ENCODE data around the gene OR5P2. TPM values are rescaled to one million over a fixed set of nuclear protein-coding genes. Genes with fewer than 3 reads are reported as not detected.
"Not testable (repeated sequence)": the region's sequence is repeated elsewhere in the genome, so short reads cannot be mapped to it uniquely, and the experiment has no call there.

Gene OR5P2, protein sequence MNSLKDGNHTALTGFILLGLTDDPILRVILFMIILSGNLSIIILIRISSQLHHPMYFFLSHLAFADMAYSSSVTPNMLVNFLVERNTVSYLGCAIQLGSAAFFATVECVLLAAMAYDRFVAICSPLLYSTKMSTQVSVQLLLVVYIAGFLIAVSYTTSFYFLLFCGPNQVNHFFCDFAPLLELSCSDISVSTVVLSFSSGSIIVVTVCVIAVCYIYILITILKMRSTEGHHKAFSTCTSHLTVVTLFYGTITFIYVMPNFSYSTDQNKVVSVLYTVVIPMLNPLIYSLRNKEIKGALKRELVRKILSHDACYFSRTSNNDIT
- total RNA-seq, result not detected

DNA sequence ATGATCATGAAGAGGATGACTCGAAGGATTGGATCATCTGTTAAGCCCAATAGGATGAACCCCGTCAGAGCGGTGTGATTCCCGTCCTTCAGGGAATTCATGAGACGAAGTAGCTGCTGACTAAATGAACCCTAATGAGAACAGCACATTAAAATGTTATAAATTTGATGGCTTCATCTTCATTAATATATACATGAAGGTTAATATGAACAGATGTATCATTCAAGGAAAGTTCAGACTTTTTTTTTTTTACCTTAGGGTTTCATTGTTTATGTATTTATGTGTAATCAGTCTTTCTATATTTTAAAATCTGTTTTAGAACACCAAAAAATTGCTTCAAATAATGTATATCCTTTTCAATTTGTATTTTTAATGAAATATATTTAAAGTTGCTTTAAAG lies at the start of gene OR5P2:
Gene OR5P2, minus strand, starts transcription at position 101 of the 400 bp plus-strand sequence. Its CDS starts 0 bp downstream, at position 101.
- no peak within 1 kb of the TSS for H3K27ac Mint-ChIP-seq
- peaks cover 10% of the 10 kb centered on the region for H3K9me3 Mint-ChIP-seq
- H3K4me3 Mint-ChIP-seq, result no peak within 1 kb of the TSS
- no peaks in the 10 kb centered on the region for H3K4me1 Mint-ChIP-seq
- H3K27me3 Mint-ChIP-seq, result peaks cover 17% of the 10 kb centered on the region
- ATAC-seq (replicated peaks), result no peak
- no peaks in the 10 kb centered on the region for H3K36me3 Mint-ChIP-seq (ENCODE audit: low read depth)

DNA sequence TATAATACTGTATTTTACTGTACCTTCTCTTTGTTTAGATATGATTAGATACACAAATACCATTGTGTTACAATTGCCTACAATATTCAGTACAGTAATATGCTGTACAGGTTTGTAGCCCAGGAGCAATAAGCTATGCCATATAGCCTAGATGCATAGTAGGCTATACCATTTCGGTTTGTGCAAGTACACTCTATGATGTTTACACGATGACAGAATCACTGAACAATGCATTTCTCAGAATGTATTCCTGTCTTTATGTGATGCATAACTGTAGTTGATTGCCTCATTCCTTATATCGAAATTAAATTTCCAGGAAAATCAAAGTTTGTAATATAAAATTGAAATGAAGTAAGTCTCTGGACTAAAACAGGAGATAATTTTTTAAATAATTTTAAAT lies 49.3 kb upstream of the OR5P2 start:
- ATAC-seq (replicated peaks), result no peak
- no peak overlapping the region for H3K27ac Mint-ChIP-seq
- no peak overlapping the region for H3K4me3 Mint-ChIP-seq
- peaks cover 27% of the 10 kb centered on the region for H3K27me3 Mint-ChIP-seq
- no peaks in the 10 kb centered on the region for H3K4me1 Mint-ChIP-seq
- no peaks in the 10 kb centered on the region for H3K9me3 Mint-ChIP-seq
- no peaks in the 10 kb centered on the region for H3K36me3 Mint-ChIP-seq (ENCODE audit: low read depth)

DNA sequence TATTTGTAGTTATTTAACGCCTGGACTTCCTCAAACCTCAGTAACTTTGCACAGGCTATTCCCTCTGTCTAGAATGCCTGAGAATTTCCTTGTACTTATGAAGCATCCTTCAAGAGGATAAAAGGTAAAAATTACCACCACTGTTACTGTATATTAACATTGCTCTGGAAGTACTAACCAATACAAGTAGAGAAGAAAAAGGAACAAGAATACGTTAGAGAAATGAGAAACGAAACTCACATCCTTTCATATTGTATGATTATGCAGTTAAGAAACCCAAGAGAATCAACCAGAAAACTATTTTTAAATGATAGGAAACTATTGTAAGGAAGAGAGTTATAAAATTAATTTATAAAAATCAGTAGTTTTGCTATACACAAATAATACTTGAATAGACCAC lies 48.2 kb upstream of the OR5P2 start:
- H3K9me3 Mint-ChIP-seq, result no peaks in the 10 kb centered on the region
- no peak overlapping the region for H3K27ac Mint-ChIP-seq
- no peaks in the 10 kb centered on the region for H3K4me1 Mint-ChIP-seq
- ATAC-seq (replicated peaks), result no peak
- H3K36me3 Mint-ChIP-seq (ENCODE audit: low read depth), result no peaks in the 10 kb centered on the region
- H3K4me3 Mint-ChIP-seq, result no peak overlapping the region
- H3K27me3 Mint-ChIP-seq, result peaks cover 24% of the 10 kb centered on the region

DNA sequence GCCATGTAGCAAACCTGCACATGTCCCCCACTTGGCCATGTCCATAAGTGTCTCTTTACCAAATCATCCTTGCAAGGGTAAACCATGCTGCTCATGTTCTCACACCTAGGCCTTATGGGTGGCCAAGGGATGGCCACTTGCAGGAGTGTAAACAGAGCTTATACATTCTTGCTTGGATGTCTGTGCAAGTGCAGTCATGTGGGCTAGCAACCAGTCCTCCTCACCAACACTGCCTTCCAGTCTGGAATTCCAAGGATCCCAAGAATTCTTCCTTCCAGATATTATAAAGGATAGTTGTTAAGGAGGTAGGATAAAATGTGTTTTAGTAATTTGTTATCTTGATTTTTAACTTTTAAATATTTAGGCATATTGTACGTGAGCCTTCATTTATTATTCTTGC lies 47.8 kb upstream of the OR5P2 start:
- Mint-ChIP-seq H3K4me3 (no peak overlapping the region), H3K4me1 (no peaks in the 10 kb centered on the region), H3K27me3 (peaks cover 23% of the 10 kb centered on the region), H3K9me3 (no peaks in the 10 kb centered on the region), H3K36me3 (ENCODE audit: low read depth) (no peaks in the 10 kb centered on the region), H3K27ac (no peak overlapping the region)
- no peak for ATAC-seq (replicated peaks)

DNA sequence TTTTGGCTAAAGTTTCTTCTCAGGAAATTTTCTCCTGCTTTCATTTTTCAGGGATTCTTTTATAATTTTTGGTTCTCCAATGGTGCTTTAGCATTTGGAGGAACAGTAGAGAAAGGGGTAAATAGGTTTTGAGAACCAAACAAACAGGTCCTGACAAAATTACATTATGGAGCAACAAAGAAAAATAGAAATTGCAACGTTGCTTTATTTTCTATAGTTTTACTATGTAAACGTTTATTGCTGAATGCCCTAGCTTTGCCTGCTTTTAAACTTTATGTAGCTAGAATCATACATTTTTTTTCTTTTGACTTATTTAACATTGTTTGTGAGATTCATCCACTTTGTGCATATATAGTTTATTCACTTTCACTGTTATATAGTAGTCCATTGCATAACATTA lies 43.8 kb upstream of the OR5P2 start:
- Mint-ChIP-seq H3K4me1 (no peaks in the 10 kb centered on the region), H3K27ac (no peak overlapping the region), H3K36me3 (ENCODE audit: low read depth) (no peaks in the 10 kb centered on the region), H3K27me3 (peaks cover 24% of the 10 kb centered on the region), H3K9me3 (no peaks in the 10 kb centered on the region), H3K4me3 (no peak overlapping the region)
- no peak for ATAC-seq (replicated peaks)

DNA sequence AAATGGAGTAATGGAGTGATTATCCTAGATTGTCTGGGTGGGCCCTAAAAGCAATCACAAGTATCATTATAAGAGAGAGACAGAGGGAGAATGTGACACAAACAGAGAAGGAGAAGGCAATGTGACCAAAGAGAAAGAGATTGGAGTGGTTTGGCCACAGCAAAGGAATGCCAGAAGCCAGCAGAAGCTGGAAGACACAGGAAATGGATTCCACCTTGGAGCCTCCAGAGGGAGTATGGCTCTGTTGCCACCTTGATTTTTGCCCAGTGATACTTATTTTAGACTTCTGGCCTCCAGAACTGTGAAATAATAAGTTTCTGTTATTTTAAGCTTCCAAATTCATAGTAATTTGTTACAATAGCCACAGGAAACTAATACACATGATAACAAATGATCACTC lies 36.8 kb upstream of the OR5P2 start:
- no peak for ATAC-seq (replicated peaks)
- H3K4me3 Mint-ChIP-seq, result no peak overlapping the region
- no peaks in the 10 kb centered on the region for H3K4me1 Mint-ChIP-seq
- peaks cover 7% of the 10 kb centered on the region for H3K27me3 Mint-ChIP-seq
- no peak overlapping the region for H3K27ac Mint-ChIP-seq
- H3K9me3 Mint-ChIP-seq, result no peaks in the 10 kb centered on the region
- no peaks in the 10 kb centered on the region for H3K36me3 Mint-ChIP-seq (ENCODE audit: low read depth)

DNA sequence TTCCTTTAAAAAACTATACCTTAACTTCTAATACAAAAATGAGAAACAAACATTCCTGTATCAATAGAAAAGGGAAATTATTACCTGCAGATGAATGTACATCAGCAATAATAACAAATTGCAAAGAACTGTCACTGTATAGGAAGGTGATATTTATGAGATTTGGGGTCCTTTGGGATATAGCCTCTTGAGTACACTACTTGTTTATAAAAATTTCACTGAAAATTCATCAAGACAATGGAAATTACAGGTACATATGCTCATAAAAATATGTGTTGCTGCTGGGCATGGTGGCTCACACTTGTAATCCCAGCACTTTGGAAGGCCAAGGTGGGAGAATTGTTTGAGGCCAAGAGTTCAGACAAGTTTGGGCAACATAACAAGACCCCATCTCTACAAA lies 34.0 kb upstream of the OR5P2 start, which contains the start of gene OR5P3:
Gene OR5P3, minus strand, starts transcription at position 101 of the 400 bp plus-strand sequence.
- no peaks in the 10 kb centered on the region for H3K9me3 Mint-ChIP-seq

DNA sequence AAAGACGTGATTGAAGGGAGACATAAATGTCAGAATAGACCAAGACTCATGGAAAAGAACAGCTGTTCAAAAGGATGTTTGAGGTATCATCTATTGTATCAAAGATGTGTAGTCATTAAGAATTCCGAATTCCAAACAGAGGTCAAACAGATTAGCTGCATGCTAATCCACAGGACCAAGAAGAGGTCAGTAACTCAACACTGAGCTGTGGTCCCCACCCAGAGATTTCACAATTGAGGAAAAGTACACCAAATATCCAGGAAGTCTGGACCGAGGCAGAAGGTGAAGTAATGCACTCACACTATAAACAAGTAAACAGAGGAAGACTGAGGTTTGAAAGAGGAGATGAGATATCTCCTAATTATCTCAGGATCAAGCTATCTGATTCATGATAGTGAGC lies 29.6 kb upstream of the OR5P2 start:
- H3K4me3 Mint-ChIP-seq, result no peak overlapping the region
- peaks cover 6% of the 10 kb centered on the region for H3K27me3 Mint-ChIP-seq
- no peaks in the 10 kb centered on the region for H3K9me3 Mint-ChIP-seq
- H3K36me3 Mint-ChIP-seq (ENCODE audit: low read depth), result no peaks in the 10 kb centered on the region
- H3K4me1 Mint-ChIP-seq, result no peaks in the 10 kb centered on the region
- ATAC-seq (replicated peaks), result no peak
- no peak overlapping the region for H3K27ac Mint-ChIP-seq

More for the DNA sequence above, 34.0 kb upstream of the OR5P2 start, which contains the start of gene OR5P3:
- ATAC-seq (replicated peaks), result no peak
- H3K4me1 Mint-ChIP-seq, result no peaks in the 10 kb centered on the region
- no peaks in the 10 kb centered on the region for H3K27me3 Mint-ChIP-seq
- no peaks in the 10 kb centered on the region for H3K36me3 Mint-ChIP-seq (ENCODE audit: low read depth)
- no peak within 1 kb of the TSS for H3K4me3 Mint-ChIP-seq
- H3K27ac Mint-ChIP-seq, result no peak within 1 kb of the TSS

DNA sequence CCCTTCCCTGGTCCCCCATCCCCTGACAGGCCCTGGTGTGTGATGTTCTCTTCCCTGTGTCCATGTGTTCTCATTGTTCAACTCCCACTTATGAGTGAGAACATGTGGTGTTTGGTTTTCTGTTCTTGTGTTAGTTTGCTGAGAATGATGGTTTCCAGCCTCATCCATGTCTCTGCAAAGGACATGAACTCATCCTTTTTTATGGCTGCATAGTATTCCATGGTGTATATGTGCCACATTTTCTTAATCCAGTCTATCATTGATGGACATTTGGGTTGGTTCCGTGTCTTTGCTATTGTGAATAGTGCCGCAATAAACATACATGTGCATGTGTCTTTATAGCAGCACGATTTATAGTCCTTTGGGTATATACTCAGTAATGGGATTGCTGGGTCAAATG lies 23.7 kb upstream of the OR5P2 start:
- not testable (repeated sequence) for H3K27ac Mint-ChIP-seq; H3K27me3 Mint-ChIP-seq; H3K36me3 Mint-ChIP-seq (ENCODE audit: low read depth); H3K4me3 Mint-ChIP-seq; ATAC-seq (replicated peaks); H3K4me1 Mint-ChIP-seq
- H3K9me3 Mint-ChIP-seq, result peaks cover 13% of the 10 kb centered on the region

DNA sequence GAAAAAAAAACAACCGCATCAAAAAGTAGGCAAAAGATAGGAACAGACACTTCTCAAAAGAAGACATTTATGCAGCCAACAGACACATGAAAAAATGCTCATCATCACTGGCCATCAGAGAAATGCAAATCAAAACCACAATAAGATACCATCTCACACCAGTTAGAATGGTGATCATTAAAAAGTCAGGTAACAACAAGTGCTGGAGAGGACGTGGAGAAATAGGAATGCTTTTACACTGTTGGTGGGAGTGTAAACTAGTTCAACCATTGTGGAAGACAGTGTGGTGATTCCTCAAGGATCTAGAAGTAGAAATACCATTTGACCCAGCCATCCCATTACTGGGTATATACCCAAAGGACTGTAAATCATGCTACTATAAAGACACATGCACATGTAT lies 18.2 kb upstream of the OR5P2 start:
- H3K4me3 Mint-ChIP-seq; H3K27me3 Mint-ChIP-seq; H3K27ac Mint-ChIP-seq; ATAC-seq (replicated peaks); H3K36me3 Mint-ChIP-seq (ENCODE audit: low read depth); H3K4me1 Mint-ChIP-seq: not testable (repeated sequence)
- H3K9me3 Mint-ChIP-seq, result peaks cover 16% of the 10 kb centered on the region

DNA sequence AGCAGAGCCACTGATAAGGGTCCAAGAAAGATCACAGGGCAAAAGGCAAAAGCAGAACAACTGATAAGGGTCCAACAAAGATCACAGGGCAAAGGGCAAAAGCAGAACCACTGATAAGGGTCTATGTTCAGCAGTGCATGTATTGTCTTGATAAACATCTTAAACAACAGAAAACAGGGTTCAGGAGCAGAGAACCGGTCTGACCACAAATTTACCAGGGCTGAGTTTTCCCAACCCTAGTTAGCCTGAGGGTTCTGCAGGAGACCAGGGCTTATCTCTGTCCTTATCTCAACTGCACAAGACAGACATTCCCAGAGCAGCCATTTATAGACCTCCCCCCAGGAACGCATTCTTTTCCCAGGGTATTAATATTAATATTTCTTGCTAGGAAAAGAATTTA lies 13.6 kb upstream of the OR5P2 start:
- not testable (repeated sequence) for ATAC-seq (replicated peaks); H3K4me1 Mint-ChIP-seq; H3K4me3 Mint-ChIP-seq; H3K27ac Mint-ChIP-seq; H3K27me3 Mint-ChIP-seq; H3K36me3 Mint-ChIP-seq (ENCODE audit: low read depth)
- peaks cover 20% of the 10 kb centered on the region for H3K9me3 Mint-ChIP-seq

DNA sequence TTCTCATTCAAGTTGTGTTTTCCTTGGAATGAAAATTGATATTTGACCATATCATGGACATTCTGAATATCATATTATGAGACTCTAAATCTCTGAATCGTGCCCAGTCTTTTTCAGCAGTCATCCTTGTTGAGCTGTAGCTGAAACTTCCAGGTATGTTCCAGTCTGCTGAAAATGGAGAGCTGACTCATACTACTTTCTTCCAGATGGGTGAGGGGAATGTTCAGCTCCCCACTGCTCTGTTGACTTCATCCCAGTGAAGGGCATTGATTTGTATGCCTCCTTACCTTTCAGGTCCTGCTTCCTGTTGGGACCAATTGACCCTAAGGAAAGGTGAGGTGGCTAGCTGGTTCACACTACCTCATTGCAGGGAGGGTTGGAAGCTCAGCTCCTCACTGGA lies 3.5 kb downstream of the OR5P2 start:
- no peak overlapping the region for H3K4me3 Mint-ChIP-seq
- H3K27ac Mint-ChIP-seq, result no peak overlapping the region
- peaks cover 10% of the 10 kb centered on the region for H3K9me3 Mint-ChIP-seq
- no peaks in the 10 kb centered on the region for H3K36me3 Mint-ChIP-seq (ENCODE audit: low read depth)
- ATAC-seq (replicated peaks), result no peak
- no peaks in the 10 kb centered on the region for H3K4me1 Mint-ChIP-seq
- H3K27me3 Mint-ChIP-seq, result peaks cover 12% of the 10 kb centered on the region

DNA sequence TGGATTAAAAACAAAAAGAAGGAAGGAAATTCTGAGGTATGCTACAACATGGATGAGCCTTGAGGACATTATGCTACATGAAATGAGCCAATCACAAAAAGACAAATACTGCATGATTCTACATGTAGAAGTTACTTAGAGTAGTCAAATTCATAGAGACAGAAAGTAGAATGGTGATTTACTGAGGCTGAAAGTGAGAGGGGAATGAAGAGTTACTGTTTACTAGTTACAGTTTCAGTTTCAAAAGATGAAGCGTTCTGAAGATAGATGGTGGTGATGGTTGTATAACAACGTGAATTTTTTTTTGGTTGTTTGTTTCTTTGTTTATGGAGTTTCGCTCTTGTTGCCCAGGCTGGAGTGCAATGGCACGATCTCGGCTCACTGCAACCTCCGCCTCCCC lies 9.5 kb downstream of the OR5P2 start:
- peaks cover 14% of the 10 kb centered on the region for H3K9me3 Mint-ChIP-seq
- ATAC-seq (replicated peaks), result no peak
- no peaks in the 10 kb centered on the region for H3K36me3 Mint-ChIP-seq (ENCODE audit: low read depth)
- no peaks in the 10 kb centered on the region for H3K4me1 Mint-ChIP-seq
- peaks cover 15% of the 10 kb centered on the region for H3K27me3 Mint-ChIP-seq
- no peak overlapping the region for H3K27ac Mint-ChIP-seq
- no peak overlapping the region for H3K4me3 Mint-ChIP-seq

DNA sequence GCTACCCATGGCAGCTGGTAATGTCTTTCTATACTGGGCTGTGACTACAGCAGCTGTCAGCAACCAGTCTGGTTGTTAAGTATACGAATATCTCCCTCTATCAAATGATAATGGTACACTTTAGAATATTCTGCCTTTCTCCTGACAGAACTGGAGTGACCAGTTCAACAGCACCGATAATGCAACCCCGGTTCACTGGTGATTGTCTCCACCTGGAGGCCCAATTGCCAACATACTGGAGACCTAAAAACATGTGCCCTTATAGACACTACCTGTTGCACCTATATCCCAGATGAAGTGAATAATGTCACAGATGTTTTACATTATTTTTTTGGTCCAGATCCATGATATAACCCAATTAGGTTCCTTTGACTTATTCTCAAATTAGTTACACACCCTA lies 21.1 kb downstream of the OR5P2 start:
- Mint-ChIP-seq H3K4me1 (no peaks in the 10 kb centered on the region), H3K4me3 (no peak overlapping the region), H3K27ac (no peak overlapping the region), H3K36me3 (ENCODE audit: low read depth) (no peaks in the 10 kb centered on the region), H3K27me3 (peaks cover 9% of the 10 kb centered on the region), H3K9me3 (peaks cover 7% of the 10 kb centered on the region)
- no peak for ATAC-seq (replicated peaks)

DNA sequence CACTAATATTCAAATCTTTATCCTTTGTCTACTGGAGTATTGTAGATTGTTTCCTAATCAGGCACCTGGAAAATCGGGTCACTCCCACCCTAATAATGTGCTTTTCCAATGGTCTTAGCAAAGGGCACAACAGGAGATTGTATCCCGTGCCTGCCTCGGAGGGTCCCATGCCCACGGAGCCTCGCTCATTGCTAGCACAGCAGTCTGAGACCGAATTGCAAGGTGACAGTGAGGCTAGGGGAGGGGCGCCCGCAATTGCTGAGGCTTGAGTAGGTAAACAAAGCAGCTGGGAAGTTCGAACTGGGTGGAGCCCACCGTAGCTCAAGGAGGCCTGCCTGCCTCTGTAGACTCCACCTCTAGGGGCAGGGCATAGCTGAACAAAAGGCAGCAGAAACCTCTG lies 32.4 kb downstream of the OR5P2 start:
- peaks cover 18% of the 10 kb centered on the region for H3K27me3 Mint-ChIP-seq
- not testable (repeated sequence) for H3K9me3 Mint-ChIP-seq; H3K4me3 Mint-ChIP-seq; ATAC-seq (replicated peaks); H3K36me3 Mint-ChIP-seq (ENCODE audit: low read depth); H3K4me1 Mint-ChIP-seq; H3K27ac Mint-ChIP-seq

DNA sequence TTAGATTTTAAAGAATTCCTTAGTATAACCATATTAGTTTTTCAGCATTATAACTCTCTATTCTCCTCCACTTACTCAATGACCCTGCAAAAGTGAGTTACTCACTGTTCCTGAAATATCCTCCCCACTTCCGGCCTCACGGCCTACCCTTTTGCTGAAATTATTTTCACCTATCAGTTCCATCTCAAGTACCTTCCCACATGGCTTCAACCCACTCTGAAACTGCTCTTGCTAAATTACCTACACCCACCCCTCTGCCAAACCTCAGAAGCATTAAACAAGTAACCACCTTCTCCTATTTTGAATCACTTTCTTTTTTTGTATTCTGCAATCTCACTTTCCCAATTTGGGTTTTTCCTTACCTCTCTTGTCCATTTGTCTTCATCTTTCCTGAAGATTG lies 37.7 kb downstream of the OR5P2 start:
- peak; percentile 42 for ATAC-seq (replicated peaks)
- H3K27ac Mint-ChIP-seq, result no peak overlapping the region
- H3K4me3 Mint-ChIP-seq, result no peak overlapping the region

More for the DNA sequence above, 37.7 kb downstream of the OR5P2 start:
- Mint-ChIP-seq H3K36me3 (ENCODE audit: low read depth) (no peaks in the 10 kb centered on the region), H3K9me3 (no peaks in the 10 kb centered on the region), H3K4me1 (no peaks in the 10 kb centered on the region), H3K27me3 (peaks cover 17% of the 10 kb centered on the region)

Measured in activated T-helper 17 cell treated with anti-CD3 and anti-CD28 coated beads, Interleukin-2, amount 50 U/mL, for 72 hours (primary cell).